Measurements from ENCODE around the gene ATE1.

The ATE1 gene

GRCh38 chr10:121797490-121797889 lies 130.3 kb downstream of the ATE1 start:
- TF ChIP-seq REST (IDR thresholded peaks at IDR 0.05; ENCODE audit: low read depth) (no peak), EGR1 (IDR thresholded peaks at IDR 0.05) (no peak), CEBPB (IDR thresholded peaks at IDR 0.05) (no peak), TCF12 (IDR thresholded peaks at IDR 0.05; ENCODE audit: low read depth) (no peak), FOXM1 (IDR thresholded peaks at IDR 0.05; ENCODE audit: borderline replicate concordance, low read depth) (no peak), RAD21 (IDR thresholded peaks at IDR 0.05; ENCODE audit: low read depth) (no peak), YY1 (IDR thresholded peaks at IDR 0.05; ENCODE audit: low read depth) (no peak), ZBTB7A (IDR thresholded peaks at IDR 0.05; ENCODE audit: low read depth) (no peak), CREB1 (IDR thresholded peaks at IDR 0.05; ENCODE audit: low read depth) (no peak), MAX (IDR thresholded peaks at IDR 0.05) (no peak), EP300 (IDR thresholded peaks at IDR 0.05; ENCODE audit: borderline replicate concordance) (no peak), NFIC (IDR thresholded peaks at IDR 0.05) (no peak)

GRCh38 chr10:121796342-121796741 lies 131.5 kb downstream of the ATE1 start:
- no peak for TF ChIP-seq YY1 (IDR thresholded peaks at IDR 0.05; ENCODE audit: low read depth)
- TF ChIP-seq ZBTB7A (IDR thresholded peaks at IDR 0.05; ENCODE audit: low read depth), result no peak
- TF ChIP-seq CEBPB (IDR thresholded peaks at IDR 0.05), result no peak
- no peak for TF ChIP-seq REST (IDR thresholded peaks at IDR 0.05; ENCODE audit: low read depth)
- TF ChIP-seq USF1 (IDR thresholded peaks at IDR 0.05), result no peak
- no peak for TF ChIP-seq CREB1 (IDR thresholded peaks at IDR 0.05; ENCODE audit: low read depth)
- no peak for TF ChIP-seq RAD21 (IDR thresholded peaks at IDR 0.05; ENCODE audit: low read depth)
- no peak for TF ChIP-seq TAF1 (IDR thresholded peaks at IDR 0.05; ENCODE audit: low read depth)
- no peak for TF ChIP-seq EGR1 (IDR thresholded peaks at IDR 0.05)
- no peak for TF ChIP-seq TCF12 (IDR thresholded peaks at IDR 0.05; ENCODE audit: low read depth)
- TF ChIP-seq MAX (IDR thresholded peaks at IDR 0.05), result no peak
- TF ChIP-seq EP300 (IDR thresholded peaks at IDR 0.05; ENCODE audit: borderline replicate concordance), result no peak
- TF ChIP-seq NFIC (IDR thresholded peaks at IDR 0.05), result no peak

- no peak for TF ChIP-seq MAX (IDR thresholded peaks at IDR 0.05)
- TF ChIP-seq FOXM1 (IDR thresholded peaks at IDR 0.05; ENCODE audit: borderline replicate concordance, low read depth), result no peak
- no peak for TF ChIP-seq EP300 (IDR thresholded peaks at IDR 0.05; ENCODE audit: borderline replicate concordance)
- no peak for TF ChIP-seq REST (IDR thresholded peaks at IDR 0.05; ENCODE audit: low read depth)
- TF ChIP-seq USF1 (IDR thresholded peaks at IDR 0.05), result no peak
- TF ChIP-seq YY1 (IDR thresholded peaks at IDR 0.05; ENCODE audit: low read depth), result no peak
- TF ChIP-seq TEAD4 (IDR thresholded peaks at IDR 0.05), result no peak
- TF ChIP-seq TCF12 (IDR thresholded peaks at IDR 0.05; ENCODE audit: low read depth), result no peak
- no peak for TF ChIP-seq RAD21 (IDR thresholded peaks at IDR 0.05; ENCODE audit: low read depth)
- no peak for TF ChIP-seq TAF1 (IDR thresholded peaks at IDR 0.05; ENCODE audit: low read depth)
- no peak for TF ChIP-seq ZBTB7A (IDR thresholded peaks at IDR 0.05; ENCODE audit: low read depth)
- TF ChIP-seq CEBPB (IDR thresholded peaks at IDR 0.05), result no peak
- no peak for TF ChIP-seq CREB1 (IDR thresholded peaks at IDR 0.05; ENCODE audit: low read depth)
- TF ChIP-seq NFIC (IDR thresholded peaks at IDR 0.05), result no peak
Measured at GRCh38 chr10:121792198-121792597, 135.6 kb downstream of the ATE1 start.

GRCh38 chr10:121791761-121792160 lies 136.1 kb downstream of the ATE1 start:
- TF ChIP-seq ZBTB7A (IDR thresholded peaks at IDR 0.05; ENCODE audit: low read depth), result no peak
- no peak for TF ChIP-seq USF1 (IDR thresholded peaks at IDR 0.05)
- no peak for TF ChIP-seq REST (IDR thresholded peaks at IDR 0.05; ENCODE audit: low read depth)
- no peak for TF ChIP-seq TAF1 (IDR thresholded peaks at IDR 0.05; ENCODE audit: low read depth)
- no peak for TF ChIP-seq FOXM1 (IDR thresholded peaks at IDR 0.05; ENCODE audit: borderline replicate concordance, low read depth)

All from Ishikawa (cell line).